ENCODE measurements around the gene USF2. TPM values are rescaled to one million over a fixed set of nuclear protein-coding genes. Genes with fewer than 3 reads are reported as not detected.

USF2 gene
- polyA plus RNA-seq, 1 donor from 2014 or later: 107 TPM

- Histone ChIP-seq H3K79me2 (replicated peaks; ENCODE audit: insufficient read depth, low read length) (no peaks in the 10 kb centered on the region), H3K9me2 (ENCODE audit: insufficient read depth, low read length) (no peaks in the 10 kb centered on the region), H3K9ac (ENCODE audit: low read length) (no peak overlapping the region), H3K36me3 (ENCODE audit: insufficient read depth, low read length) (no peaks in the 10 kb centered on the region), H3K27ac (ENCODE audit: low read length) (no peak overlapping the region), H3F3A (ENCODE audit: insufficient read depth, low read length, poor library complexity, severe bottlenecking) (no peaks in the 10 kb centered on the region), H3K27me3 (ENCODE audit: insufficient read depth, low read depth, low read length) (no peaks in the 10 kb centered on the region), H3K9me3 (ENCODE audit: low read length) (no peaks in the 10 kb centered on the region), H4K20me1 (ENCODE audit: insufficient read depth) (no peaks in the 10 kb centered on the region), H2AFZ (ENCODE audit: low read depth, low read length) (no peak overlapping the region), H3K4me2 (ENCODE audit: low read length) (no peak overlapping the region), H3K4me3 (ENCODE audit: low read length) (no peak overlapping the region)
- TF ChIP-seq CTCF (IDR thresholded peaks at IDR 0.05; ENCODE audit: poor library complexity, severe bottlenecking): no peak
Measured at GRCh38 chr19:35301961-35302360, 33.2 kb downstream of the USF2 start.

- H3K36me3 ChIP-seq (ENCODE audit: insufficient read depth, low read length): no peaks in the 10 kb centered on the region
- H3K27ac ChIP-seq (ENCODE audit: low read length): no peak overlapping the region
- TF ChIP-seq EP300 (conservative IDR thresholded peaks at IDR 0.05; ENCODE audit: poor library complexity, severe bottlenecking): no peak
- no peak for TF ChIP-seq POLR2AphosphoS5 (IDR thresholded peaks at IDR 0.05)
- no peak for TF ChIP-seq EZH2 (IDR thresholded peaks at IDR 0.05; ENCODE audit: borderline replicate concordance, insufficient read depth, low read length, poor library complexity, severe bottlenecking)
- TF ChIP-seq CTCF (IDR thresholded peaks at IDR 0.05; ENCODE audit: poor library complexity, severe bottlenecking): no peak
- TF ChIP-seq TAF1 (IDR thresholded peaks at IDR 0.05; ENCODE audit: low read depth): no peak
- no peak for TF ChIP-seq REST (IDR thresholded peaks at IDR 0.05; ENCODE audit: borderline replicate concordance)
- no peak for TF ChIP-seq SMC3 (conservative IDR thresholded peaks at IDR 0.05; ENCODE audit: poor library complexity)
- no peak for TF ChIP-seq MXI1 (conservative IDR thresholded peaks at IDR 0.05; ENCODE audit: poor library complexity, severe bottlenecking)
- no peak for TF ChIP-seq RAD21 (conservative IDR thresholded peaks at IDR 0.05)
Measured at GRCh38 chr19:35302446-35302845, 33.7 kb downstream of the USF2 start.

More at GRCh38 chr19:35302446-35302845, 33.7 kb downstream of the USF2 start:
- no peak overlapping the region for H3K9ac ChIP-seq (ENCODE audit: low read length)
- H3K79me2 ChIP-seq (replicated peaks; ENCODE audit: insufficient read depth, low read length): no peaks in the 10 kb centered on the region
- H3K4me2 ChIP-seq (ENCODE audit: low read length): no peak overlapping the region
- no peak overlapping the region for H2AFZ ChIP-seq (ENCODE audit: low read depth, low read length)
- H4K20me1 ChIP-seq (ENCODE audit: insufficient read depth): no peaks in the 10 kb centered on the region
- H3F3A ChIP-seq (ENCODE audit: insufficient read depth, low read length, poor library complexity, severe bottlenecking): no peaks in the 10 kb centered on the region
- no peak overlapping the region for H3K4me3 ChIP-seq (ENCODE audit: low read length)
- H3K9me2 ChIP-seq (ENCODE audit: insufficient read depth, low read length): no peaks in the 10 kb centered on the region
- no peaks in the 10 kb centered on the region for H3K9me3 ChIP-seq (ENCODE audit: low read length)
- no peaks in the 10 kb centered on the region for H3K27me3 ChIP-seq (ENCODE audit: insufficient read depth, low read depth, low read length)

All from neural cell (in vitro differentiated cells).